Spinal cord (tissue), 10 donors: ENCODE data around the gene NARF. TPM values are rescaled to one million over a fixed set of nuclear protein-coding genes. Genes with fewer than 3 reads are reported as not detected.

ENCODE experiments used
- DNase-seq, 6 donors: peaks; one replicate each; pipeline versions ENCODE4 v3.0.0 to v3.0.0-alpha.2; 2013 to 2015; ENCODE audit warnings: low spot score in 6 of 6, low read depth in 4 of 6
- H3K27ac ChIP-seq: one replicate; pipeline ENCODE4 v1.5.1; 2013; ENCODE audit warnings: low read depth, low read length, control low read depth
- H3K27me3 ChIP-seq: one replicate; pipeline ENCODE4 v1.6.1; 2013; ENCODE audit warnings: low read length; ENCODE audit not compliant: control insufficient read depth, insufficient read depth
- H3K36me3 ChIP-seq: one replicate; pipeline ENCODE4 v1.6.1; 2013; ENCODE audit warnings: low read length; ENCODE audit not compliant: control insufficient read depth, insufficient read depth
- H3K4me1 ChIP-seq: one replicate; pipeline ENCODE4 v1.6.1; 2013; ENCODE audit warnings: low read length; ENCODE audit not compliant: control insufficient read depth, insufficient read depth
- H3K4me3 ChIP-seq: one replicate; pipeline ENCODE4 v1.5.1; 2013; ENCODE audit warnings: low read depth, low read length, control low read depth
- H3K9me3 ChIP-seq: one replicate; pipeline ENCODE4 v1.6.1; 2013; ENCODE audit warnings: low read length; ENCODE audit not compliant: control insufficient read depth, insufficient read depth
- WGBS: methylation state at CpG from one replicate; pipeline ENCODE4 v1.1.5; 2013; ENCODE audit warnings: missing lambda C conversion rate; ENCODE audit not compliant: insufficient coverage; 5-methylcytosine and 5-hydroxymethylcytosine counted together
- polyA plus RNA-seq, 2 donors: library from polyadenylated mRNA; unstranded; fragments of 120-200 nt; gene quantifications; one replicate each; pipeline ENCODE4 v1.2.1, GENCODE V29; 2013; ENCODE audit not compliant: insufficient read length in 2 of 2
- total RNA-seq, 2 donors: library from RNA; depleted of rRNA in 1 of 2; stranded (reverse); fragments of 120-200 nt in 1 of 2; fragments of >200 nt in 1 of 2; gene quantifications; one replicate each; pipeline versions ENCODE4 v1.2.3 to v1.2.4, GENCODE V29; 2013 to 2014
- donor health status: healthy.

Gene NARF
- total and polyA plus RNA-seq, 4 donors = 31.1 to 124 (median 75.9) TPM

DNA sequence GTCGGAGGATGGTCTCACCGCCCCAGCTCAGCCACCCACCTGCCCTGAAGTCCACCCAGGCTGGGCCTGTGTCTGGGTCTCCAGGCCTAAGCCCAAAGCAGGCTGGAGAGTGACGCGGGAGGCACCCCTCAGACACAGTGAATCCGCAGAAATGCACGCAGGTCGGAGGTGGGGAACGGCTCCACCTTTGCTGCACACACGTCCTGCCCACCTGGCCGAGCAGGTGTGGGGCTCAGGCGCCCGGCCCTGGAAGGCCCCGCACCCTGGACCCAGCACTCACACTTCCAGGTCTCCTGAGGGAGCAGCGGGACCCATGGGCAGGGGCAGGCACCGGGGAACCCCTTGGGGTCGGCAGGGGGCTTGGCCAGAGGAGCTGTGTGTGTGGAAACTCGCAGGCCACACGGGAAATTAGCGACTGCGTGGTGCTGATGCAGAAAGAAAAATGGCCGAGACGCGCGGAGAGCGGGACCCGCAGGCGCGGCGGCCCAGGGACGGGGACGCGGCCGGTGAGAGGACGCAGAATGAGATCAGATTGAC is 18.6 kb upstream of the NARF start:
- H3K9me3 ChIP-seq = no peaks in the 10 kb centered on the region
- peaks cover 11% of the 10 kb centered on the region for H3K4me1 ChIP-seq
- 91% methylated on average over 29 of the region's 34 CpGs for WGBS
- DNase-seq = no peak
- H3K27me3 ChIP-seq = no peaks in the 10 kb centered on the region
- peaks cover 99% of the 10 kb centered on the region for H3K36me3 ChIP-seq
- no peak overlapping the region for H3K27ac ChIP-seq
- no peak overlapping the region for H3K4me3 ChIP-seq

DNA sequence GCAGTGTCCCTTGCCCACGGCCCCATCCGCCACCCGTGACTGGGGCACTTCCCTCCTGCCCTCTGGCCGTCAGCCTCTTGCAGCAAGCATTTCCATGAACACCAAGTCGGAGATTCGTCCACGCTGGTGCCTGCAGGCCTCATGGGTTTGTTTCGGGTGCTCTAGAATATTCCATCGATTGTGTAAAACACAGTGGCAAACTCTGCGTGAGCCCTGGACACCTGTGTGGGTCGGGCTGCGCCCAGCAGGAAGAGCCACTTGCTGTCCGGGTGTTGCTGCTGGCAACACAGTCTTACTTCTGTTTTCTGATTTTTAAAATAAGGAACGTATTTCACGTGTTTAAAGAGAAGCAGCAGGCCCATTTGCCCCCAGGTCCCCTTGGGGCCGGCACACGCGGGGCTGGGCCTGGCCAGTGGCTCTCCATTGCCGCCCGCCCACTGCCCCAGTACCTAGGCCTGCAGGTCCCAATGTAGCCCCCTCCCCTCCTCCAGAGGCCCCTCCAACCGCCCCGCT is 18.0 kb upstream of the NARF start:
- 73% methylated on average over 14 of the region's 22 CpGs for WGBS
- Histone ChIP-seq H3K27ac (no peak overlapping the region), H3K4me1 (peaks cover 14% of the 10 kb centered on the region), H3K27me3 (no peaks in the 10 kb centered on the region), H3K9me3 (no peaks in the 10 kb centered on the region), H3K36me3 (peaks cover 100% of the 10 kb centered on the region), H3K4me3 (no peak overlapping the region)
- DNase-seq = no peak

DNA sequence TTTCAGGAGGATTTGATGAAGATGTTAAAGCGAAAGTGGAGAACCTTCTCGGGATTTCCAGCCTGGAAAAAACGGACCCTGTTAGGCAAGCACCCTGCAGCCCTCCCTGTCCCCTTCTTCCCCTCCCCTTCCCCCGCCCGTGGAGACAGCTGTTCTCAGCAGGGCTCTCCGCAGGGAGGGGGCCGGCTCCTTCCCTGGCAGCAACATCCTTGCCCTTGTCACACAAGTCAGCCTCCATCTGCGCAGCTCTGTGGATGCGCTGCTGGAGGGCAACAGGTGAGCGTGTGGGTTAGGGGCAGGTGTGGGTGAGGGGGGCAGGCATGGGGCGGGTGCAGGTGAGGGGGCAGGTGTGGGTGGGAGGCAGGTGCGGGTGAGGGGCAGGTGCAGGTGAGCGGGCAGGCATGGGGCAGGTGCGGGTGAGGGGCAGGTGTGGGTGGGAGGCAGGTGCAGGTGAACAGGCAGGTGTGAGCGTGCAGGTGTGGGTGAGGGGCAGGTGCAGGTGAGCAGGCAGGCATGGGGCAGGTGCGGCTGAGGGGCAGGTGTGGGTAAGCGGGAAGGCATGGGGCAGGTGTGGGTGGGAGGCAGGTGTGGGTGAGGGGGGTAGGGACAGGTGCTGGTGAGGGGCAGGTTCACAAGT is 17.4 kb upstream of the NARF start:
- DNase-seq = peak in 1 of 6 donors; percentile 30
- Histone ChIP-seq H3K36me3 (peaks cover 100% of the 10 kb centered on the region), H3K27me3 (no peaks in the 10 kb centered on the region), H3K9me3 (no peaks in the 10 kb centered on the region), H3K4me1 (peaks cover 18% of the 10 kb centered on the region), H3K4me3 (no peak overlapping the region), H3K27ac (no peak overlapping the region)
- 52% methylated on average over 15 of the region's 17 CpGs for WGBS

DNA sequence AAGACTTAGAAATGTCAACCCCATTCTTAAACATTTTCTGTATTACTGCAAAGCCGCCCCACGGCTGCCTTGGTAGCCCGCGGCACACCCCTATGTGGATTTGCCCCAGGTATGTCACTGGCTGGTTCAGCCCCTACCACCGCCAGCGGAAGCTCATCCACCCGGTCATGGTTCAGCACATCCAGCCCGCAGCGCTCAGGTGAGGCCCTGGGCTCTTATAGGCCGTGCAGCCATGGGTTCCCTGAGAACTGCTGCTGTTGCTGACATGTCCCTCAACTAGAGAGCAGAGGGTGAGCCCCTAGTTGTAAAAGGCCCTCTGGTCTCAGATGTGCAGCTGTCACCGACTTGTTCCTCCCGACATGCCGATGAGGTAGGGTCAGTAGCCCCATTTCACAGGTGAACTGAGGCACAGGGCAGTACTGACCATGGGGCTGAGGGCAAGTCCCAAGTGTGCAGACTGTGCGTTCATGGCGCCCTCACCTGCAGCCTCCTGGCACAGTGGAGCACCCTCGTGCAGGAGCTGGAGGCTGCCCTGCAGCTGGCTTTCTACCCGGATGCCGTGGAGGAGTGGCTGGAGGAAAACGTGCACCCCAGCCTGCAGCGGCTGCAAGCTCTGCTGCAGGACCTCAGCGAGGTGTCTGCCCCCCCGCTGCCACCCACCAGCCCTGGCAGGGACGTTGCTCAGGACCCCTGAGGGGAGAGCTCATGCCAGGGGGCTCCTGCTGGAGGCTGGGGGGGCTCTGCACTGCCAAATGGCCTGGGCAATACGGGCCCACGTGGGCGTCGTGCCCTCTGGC is 16.7 kb upstream of the NARF start:
- 84% methylated on average over 27 of the region's 27 CpGs for WGBS
- Histone ChIP-seq H3K9me3 (no peaks in the 10 kb centered on the region), H3K27me3 (no peaks in the 10 kb centered on the region), H3K36me3 (peaks cover 100% of the 10 kb centered on the region), H3K27ac (no peak overlapping the region), H3K4me3 (no peak overlapping the region), H3K4me1 (peaks cover 18% of the 10 kb centered on the region)
- DNase-seq = no peak

DNA sequence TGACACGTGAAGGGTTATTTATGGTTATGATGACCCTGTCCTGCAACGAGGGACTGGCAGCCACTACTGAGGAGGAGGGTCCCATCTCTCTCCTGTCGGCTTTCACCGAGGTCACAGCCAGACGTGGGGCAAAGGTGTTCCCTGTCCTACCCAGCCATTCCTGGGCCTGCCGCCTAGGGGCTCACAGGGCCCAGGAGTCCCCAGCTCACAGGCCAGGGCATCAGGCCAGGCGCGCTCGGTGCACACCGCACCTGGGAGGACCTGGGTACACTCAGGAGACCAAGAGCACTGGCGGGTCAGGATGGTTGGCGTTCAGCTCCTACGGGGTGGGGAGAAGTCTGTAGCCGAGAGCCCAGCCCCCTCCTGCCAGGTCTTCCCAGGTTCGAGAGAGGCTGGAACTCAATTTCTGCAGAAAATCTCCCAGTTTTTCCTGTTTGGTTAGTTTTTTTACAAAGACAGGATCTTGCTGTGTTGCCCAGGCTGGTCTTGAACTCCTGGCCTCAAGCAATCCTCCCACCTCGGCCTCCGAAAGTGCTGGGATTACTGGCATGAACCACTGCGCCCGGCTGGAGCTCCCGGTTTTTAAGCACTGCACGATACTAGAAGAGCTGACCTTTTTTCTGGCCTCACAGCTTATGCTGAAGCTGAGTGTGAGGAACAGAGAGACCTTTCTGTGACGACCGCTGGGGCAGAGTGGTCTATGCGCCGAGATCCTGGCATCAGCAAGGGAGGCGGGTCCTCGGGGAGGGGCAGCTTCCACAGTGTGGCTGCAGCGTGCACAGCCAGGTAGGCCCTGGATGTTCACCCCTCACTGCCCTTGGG is 15.7 kb upstream of the NARF start:
- Histone ChIP-seq H3K27me3 (no peaks in the 10 kb centered on the region), H3K9me3 (no peaks in the 10 kb centered on the region), H3K4me3 (no peak overlapping the region), H3K4me1 (peaks cover 18% of the 10 kb centered on the region), H3K27ac (no peak overlapping the region), H3K36me3 (peaks cover 95% of the 10 kb centered on the region)
- WGBS = 87% methylated on average over 28 of the region's 28 CpGs
- no peak for DNase-seq

DNA sequence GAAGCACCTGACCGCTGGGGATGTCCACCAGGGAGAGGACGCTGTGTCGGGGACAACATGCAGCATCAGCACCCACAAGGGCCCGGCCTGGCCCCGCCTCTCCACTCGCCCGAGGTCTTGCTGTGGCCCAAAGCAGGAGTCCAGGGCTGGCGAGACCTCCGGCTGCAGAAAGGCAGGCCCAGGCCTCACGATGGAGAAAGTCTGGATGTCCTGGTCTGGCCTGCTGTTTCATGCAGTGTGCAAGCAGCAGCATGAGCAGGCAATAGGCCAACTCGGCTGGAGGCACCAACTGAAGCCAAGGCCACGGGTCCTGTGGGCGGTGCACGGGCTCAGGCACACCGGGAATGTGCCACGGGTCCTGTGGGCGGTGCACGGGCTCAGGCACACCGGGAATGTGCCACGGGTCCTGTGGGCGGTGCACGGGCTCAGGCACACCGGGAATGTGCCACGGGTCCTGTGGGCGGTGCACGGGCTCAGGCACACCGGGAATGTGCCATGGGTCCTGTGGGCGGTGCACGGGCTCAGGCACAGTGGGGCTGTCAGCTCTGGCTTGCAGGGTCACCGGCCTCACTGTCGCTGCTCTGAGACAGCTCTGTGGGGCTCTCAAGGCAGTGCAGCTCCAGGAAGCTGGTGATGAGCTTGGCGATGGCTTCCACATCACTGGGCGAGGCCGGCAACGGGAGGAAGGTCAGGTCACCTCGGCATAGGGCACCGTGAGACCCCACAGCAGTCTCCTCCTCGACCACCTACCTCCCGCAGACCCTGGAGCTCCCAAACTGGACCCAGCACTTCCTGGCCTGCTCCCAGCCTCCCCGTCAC is 14.9 kb upstream of the NARF start:
- Histone ChIP-seq H3K27ac (no peak overlapping the region), H3K36me3 (peaks cover 89% of the 10 kb centered on the region), H3K27me3 (no peaks in the 10 kb centered on the region), H3K4me3 (no peak overlapping the region), H3K4me1 (peaks cover 18% of the 10 kb centered on the region), H3K9me3 (no peaks in the 10 kb centered on the region)
- 86% methylated on average over 27 of the region's 40 CpGs for WGBS
- DNase-seq = no peak

DNA sequence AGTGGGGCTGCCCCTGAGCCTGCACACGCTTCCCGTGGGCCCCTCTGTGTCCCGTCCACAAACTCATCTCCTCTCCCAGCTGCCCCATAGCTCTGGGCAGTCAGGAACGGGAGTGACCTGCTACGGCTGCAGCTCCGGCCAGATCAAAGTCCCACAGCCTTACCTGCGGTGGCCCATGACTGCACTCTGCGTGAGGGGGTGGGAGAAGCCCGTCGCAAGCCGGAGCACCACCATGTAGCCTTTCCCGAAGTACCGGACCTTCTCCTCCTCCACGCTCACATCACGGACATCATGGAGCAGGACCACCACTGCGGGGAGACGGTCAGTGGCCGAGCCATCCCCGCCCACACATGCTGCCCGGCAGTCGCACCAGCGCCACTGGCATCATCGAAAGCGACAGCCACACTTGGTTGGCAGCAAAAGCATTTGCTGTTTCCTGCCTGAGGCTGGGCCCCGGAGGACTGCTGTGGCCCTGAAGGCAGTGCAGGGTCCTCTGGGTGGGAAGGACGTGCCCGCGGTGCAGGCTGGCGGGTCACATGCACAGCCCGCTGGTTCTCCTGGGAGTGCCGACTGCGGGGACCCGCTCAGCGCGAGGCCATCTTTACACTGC is 14.2 kb upstream of the NARF start:
- no peak for DNase-seq
- Histone ChIP-seq H3K4me3 (no peak overlapping the region), H3K4me1 (peaks cover 23% of the 10 kb centered on the region), H3K9me3 (no peaks in the 10 kb centered on the region), H3K36me3 (peaks cover 86% of the 10 kb centered on the region), H3K27ac (no peak overlapping the region), H3K27me3 (no peaks in the 10 kb centered on the region)
- WGBS = 87% methylated on average over 33 of the region's 35 CpGs

DNA sequence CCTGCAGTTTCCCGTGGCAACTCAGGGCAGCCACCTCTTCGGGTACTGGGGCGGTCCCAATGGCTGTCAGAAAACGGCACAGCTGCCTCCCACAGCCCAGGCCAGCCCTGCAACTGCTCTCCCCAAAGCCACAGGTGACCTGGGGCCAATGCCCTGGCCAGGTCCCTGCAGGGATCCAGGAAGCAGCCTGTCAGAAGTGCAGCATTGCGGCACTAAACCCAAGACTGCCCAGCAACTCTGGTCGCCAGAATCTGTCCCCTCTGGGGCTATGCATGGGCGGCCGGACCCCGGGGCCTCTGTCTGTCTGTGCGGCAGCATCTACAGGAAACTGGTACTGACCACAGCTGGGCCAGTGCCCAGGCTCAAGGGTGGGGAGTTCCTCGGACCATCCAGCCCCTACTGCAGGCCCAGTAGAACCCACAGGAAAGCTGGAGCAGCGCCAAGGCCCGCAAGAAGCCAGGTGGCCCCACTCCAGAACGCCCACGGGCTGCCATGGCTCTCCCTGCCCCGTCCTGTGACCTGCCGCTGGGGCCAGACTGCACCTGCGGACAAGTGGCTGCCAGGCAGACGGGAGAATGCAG is 13.5 kb upstream of the NARF start:
- H3K4me3 ChIP-seq = no peak overlapping the region
- H3K9me3 ChIP-seq = no peaks in the 10 kb centered on the region
- no peak overlapping the region for H3K27ac ChIP-seq
- H3K4me1 ChIP-seq = peaks cover 23% of the 10 kb centered on the region
- no peaks in the 10 kb centered on the region for H3K27me3 ChIP-seq
- 71% methylated on average over 19 of the region's 19 CpGs for WGBS
- peaks cover 81% of the 10 kb centered on the region for H3K36me3 ChIP-seq
- DNase-seq = no peak
